ENCODE data around the gene MRPS15. TPM values are rescaled to one million over a fixed set of nuclear protein-coding genes. Genes with fewer than 3 reads are reported as not detected.

MRPS15 gene
- total RNA-seq, 1 experiment from 2014 or later, result 200 TPM

GRCh38 chr1:36464605-36465393 lies 615 bp upstream of the MRPS15 start:
- no peaks in the 10 kb centered on the region for H3K9me3 ChIP-seq (ENCODE audit: insufficient read depth, low read depth)
- TSS peak; percentile 97 for BruUV-seq (replicated peaks)
- ChIA-PET CTCF (interaction anchor here (1.9 kb wide), 1 partner anchor 122 kb away, joined by 5 read pairs; no protein-coding TSS in a partner anchor), POLR2A (ENCODE audit: unreplicated experiment) (interaction anchor here (0.6 to 1.0 kb wide), 7 partner anchors 22 to 1435 kb away, joined by 3 to 7 read pairs (median 4); partner anchors contain the start of gene MEAF6)
- H3K27ac ChIP-seq, result peak overlapping the region; percentile 93
- H3K4me3 ChIP-seq, result peak overlapping the region; percentile 96
- peaks cover 21% of the 10 kb centered on the region; the same call in 1 of the 2 replicates for H3K36me3 ChIP-seq (ENCODE audit: low read depth)
- peaks cover 22% of the 10 kb centered on the region for H3K79me2 ChIP-seq (ENCODE audit: low read depth)
- no peaks in the 10 kb centered on the region for H4K20me1 ChIP-seq (ENCODE audit: insufficient read depth)
- peaks cover 18% of the 10 kb centered on the region; the same call in 1 of the 2 replicates for H3F3A ChIP-seq (ENCODE audit: insufficient read depth, low read depth)
- H2AFZ ChIP-seq, result peak overlapping the region; percentile 83
- no peak for TF ChIP-seq EZH2 (IDR thresholded peaks at IDR 0.05; ENCODE audit: low read depth)
- TF ChIP-seq, protein P1, sequence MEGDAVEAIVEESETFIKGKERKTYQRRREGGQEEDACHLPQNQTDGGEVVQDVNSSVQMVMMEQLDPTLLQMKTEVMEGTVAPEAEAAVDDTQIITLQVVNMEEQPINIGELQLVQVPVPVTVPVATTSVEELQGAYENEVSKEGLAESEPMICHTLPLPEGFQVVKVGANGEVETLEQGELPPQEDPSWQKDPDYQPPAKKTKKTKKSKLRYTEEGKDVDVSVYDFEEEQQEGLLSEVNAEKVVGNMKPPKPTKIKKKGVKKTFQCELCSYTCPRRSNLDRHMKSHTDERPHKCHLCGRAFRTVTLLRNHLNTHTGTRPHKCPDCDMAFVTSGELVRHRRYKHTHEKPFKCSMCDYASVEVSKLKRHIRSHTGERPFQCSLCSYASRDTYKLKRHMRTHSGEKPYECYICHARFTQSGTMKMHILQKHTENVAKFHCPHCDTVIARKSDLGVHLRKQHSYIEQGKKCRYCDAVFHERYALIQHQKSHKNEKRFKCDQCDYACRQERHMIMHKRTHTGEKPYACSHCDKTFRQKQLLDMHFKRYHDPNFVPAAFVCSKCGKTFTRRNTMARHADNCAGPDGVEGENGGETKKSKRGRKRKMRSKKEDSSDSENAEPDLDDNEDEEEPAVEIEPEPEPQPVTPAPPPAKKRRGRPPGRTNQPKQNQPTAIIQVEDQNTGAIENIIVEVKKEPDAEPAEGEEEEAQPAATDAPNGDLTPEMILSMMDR (conservative IDR thresholded peaks at IDR 0.05), result no peak
- intact Hi-C loops (cut with micrococcal nuclease; ENCODE audit: unreplicated experiment), result no loop called here
- DNase-seq, result peak in 1 of 2 experiments; percentile 26
- H3K9me2 ChIP-seq (ENCODE audit: insufficient read depth), result no peaks in the 10 kb centered on the region
- H3K27me3 ChIP-seq (ENCODE audit: insufficient read depth, low read depth), result no peaks in the 10 kb centered on the region
- H3K4me1 ChIP-seq (replicated peaks; ENCODE audit: insufficient read depth), result peaks cover 33% of the 10 kb centered on the region
- H3K4me2 ChIP-seq, result peak overlapping the region; percentile 90

DNA sequence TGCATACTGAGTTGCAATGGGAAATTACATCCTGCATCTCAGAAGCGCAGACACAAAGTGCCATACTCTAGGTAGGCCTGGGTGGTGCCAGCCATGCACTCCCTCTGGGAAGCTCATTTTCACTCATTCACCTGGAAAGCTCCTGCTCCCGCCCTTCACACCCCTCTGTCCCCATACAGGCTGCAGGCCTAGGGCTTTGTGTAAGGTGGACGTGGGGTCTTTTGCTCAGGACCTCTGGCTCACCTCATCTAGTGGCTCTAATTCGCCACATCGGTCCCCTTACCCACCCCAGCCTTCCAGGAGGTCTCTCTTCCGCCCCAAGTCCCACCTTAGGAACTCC lies 751 bp downstream of the MRPS15 start:
- TF ChIP-seq, protein P1 (conservative IDR thresholded peaks at IDR 0.05), result no peak
- TF ChIP-seq EZH2 (IDR thresholded peaks at IDR 0.05; ENCODE audit: low read depth), result no peak
- POLR2A ChIA-PET (ENCODE audit: unreplicated experiment), result interaction anchor here (1.4 kb wide), 1 partner anchor 13 kb away, joined by 8 read pairs; the partner anchor contains the start of gene OSCP1
- peaks cover 22% of the 10 kb centered on the region for H3K79me2 ChIP-seq (ENCODE audit: low read depth)
- CTCF ChIA-PET, result interaction anchor here (1.9 kb wide), 1 partner anchor 120 kb away, joined by 5 read pairs; no protein-coding TSS in a partner anchor
- H3F3A ChIP-seq (ENCODE audit: insufficient read depth, low read depth), result peaks cover 22% of the 10 kb centered on the region; the same call in 1 of the 2 replicates
- intact Hi-C loops (cut with micrococcal nuclease; ENCODE audit: unreplicated experiment), result no loop called here
- peak overlapping the region; percentile 96 for H3K4me3 ChIP-seq
- H3K27ac ChIP-seq, result peak overlapping the region; percentile 93
- no peaks in the 10 kb centered on the region for H3K9me2 ChIP-seq (ENCODE audit: insufficient read depth)
- no peaks in the 10 kb centered on the region for H4K20me1 ChIP-seq (ENCODE audit: insufficient read depth)
- BruUV-seq (replicated peaks), result no TSS peak
- peak overlapping the region; percentile 83 for H2AFZ ChIP-seq
- H3K4me1 ChIP-seq (replicated peaks; ENCODE audit: insufficient read depth), result peaks cover 33% of the 10 kb centered on the region
- peaks cover 29% of the 10 kb centered on the region; the same call in 1 of the 2 replicates for H3K36me3 ChIP-seq (ENCODE audit: low read depth)
- H3K9me3 ChIP-seq (ENCODE audit: insufficient read depth, low read depth), result no peaks in the 10 kb centered on the region
- H3K27me3 ChIP-seq (ENCODE audit: insufficient read depth, low read depth), result no peaks in the 10 kb centered on the region
- peak in 1 of 2 experiments; percentile 21 for DNase-seq
- H3K4me2 ChIP-seq, result peak overlapping the region; percentile 90

GRCh38 chr1:36458910-36459309 lies 5.3 kb downstream of the MRPS15 start:
- no peaks in the 10 kb centered on the region for H3K27me3 ChIP-seq (ENCODE audit: insufficient read depth, low read depth)
- H3K27ac ChIP-seq, result no peak overlapping the region
- no peak for TF ChIP-seq EZH2 (IDR thresholded peaks at IDR 0.05; ENCODE audit: low read depth)
- BruUV-seq (replicated peaks), result no TSS peak
- POLR2A ChIA-PET (ENCODE audit: unreplicated experiment), result no interaction called here
- H3K4me1 ChIP-seq (replicated peaks; ENCODE audit: insufficient read depth), result peaks cover 11% of the 10 kb centered on the region; the same call in 1 of the 2 replicates
- H3K9me3 ChIP-seq (ENCODE audit: insufficient read depth, low read depth), result no peaks in the 10 kb centered on the region
- no peak overlapping the region for H3K4me3 ChIP-seq
- no peaks in the 10 kb centered on the region for H4K20me1 ChIP-seq (ENCODE audit: insufficient read depth)
- H3K9me2 ChIP-seq (ENCODE audit: insufficient read depth), result no peaks in the 10 kb centered on the region
- CTCF ChIA-PET, result interaction anchor here (0.7 kb wide), 1 partner anchor 41 kb away, joined by 5 read pairs; no protein-coding TSS in a partner anchor
- H3K4me2 ChIP-seq, result no peak overlapping the region
- peaks cover 25% of the 10 kb centered on the region; the same call in 1 of the 2 replicates for H3F3A ChIP-seq (ENCODE audit: insufficient read depth, low read depth)
- no peak for DNase-seq
- H2AFZ ChIP-seq, result no peak overlapping the region
- intact Hi-C loops (cut with micrococcal nuclease; ENCODE audit: unreplicated experiment), result no loop called here
- H3K79me2 ChIP-seq (ENCODE audit: low read depth), result peaks cover 20% of the 10 kb centered on the region
- peaks cover 38% of the 10 kb centered on the region for H3K36me3 ChIP-seq (ENCODE audit: low read depth)

Data from PC-9 (cell line).